ENCODE results near the gene NACC1. TPM values are rescaled to one million over a fixed set of nuclear protein-coding genes. Genes with fewer than 3 reads are reported as not detected.

NACC1 gene
- total and polyA plus RNA-seq, 2 of the 13 experiments (the other 11 are each of a cell fraction or from before 2014, with no cell fraction given): 31.8 to 42.3 TPM

DNA sequence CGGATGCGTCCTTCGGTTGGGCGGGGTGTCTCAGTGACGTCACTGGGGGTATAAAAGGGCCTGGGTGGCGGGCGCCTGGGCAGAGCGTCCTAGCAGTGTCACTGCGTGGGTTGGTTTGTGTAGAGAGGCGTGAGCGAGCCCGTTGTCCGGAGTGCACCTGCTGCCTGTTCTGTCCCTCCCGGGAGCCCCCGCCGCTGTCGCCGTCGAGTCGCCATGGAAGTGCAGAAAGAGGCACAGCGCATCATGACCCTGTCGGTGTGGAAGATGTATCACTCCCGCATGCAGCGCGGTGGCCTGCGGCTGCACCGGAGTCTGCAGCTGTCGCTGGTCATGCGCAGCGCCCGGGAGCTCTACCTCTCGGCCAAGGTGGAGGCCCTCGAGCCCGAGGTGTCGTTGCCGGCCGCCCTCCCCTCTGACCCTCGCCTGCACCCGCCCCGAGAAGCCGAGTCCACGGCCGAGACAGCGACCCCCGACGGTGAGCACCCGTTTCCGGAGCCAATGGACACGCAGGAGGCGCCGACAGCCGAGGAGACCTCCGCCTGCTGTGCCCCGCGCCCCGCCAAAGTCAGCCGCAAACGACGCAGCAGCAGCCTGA is 35.0 kb downstream of the NACC1 start (continued):
- 0 out of 2 replicates have a peak, but pooled peaks have one; percentile 67 for TF ChIP-seq MYPOP (CRISPR knock-in tag; IDR thresholded peaks at IDR 0.05)
- TF ChIP-seq ZFP91 (CRISPR knock-in tag; IDR thresholded peaks at IDR 0.05; ENCODE audit: borderline replicate concordance): peak; percentile 49; the same call in 1 of the 2 replicates
- peak; percentile 79; the same call in 1 of the 2 replicates for TF ChIP-seq ATF7-NPFF (CRISPR knock-in tag; IDR thresholded peaks at IDR 0.05; ENCODE audit: low read depth)
- TF ChIP-seq ZNF784 (CRISPR knock-in tag; IDR thresholded peaks at IDR 0.05; ENCODE audit: borderline replicate concordance): no peak
- TF ChIP-seq FOXK1 (CRISPR knock-in tag; IDR thresholded peaks at IDR 0.05; ENCODE audit: borderline replicate concordance, low read depth): peak; percentile 45; the same call in 1 of the 2 replicates
- TF ChIP-seq ATF1 (CRISPR knock-in tag; IDR thresholded peaks at IDR 0.05): peak; percentile 86; the same call in 1 of the 2 replicates
- no peak for TF ChIP-seq GZF1 (CRISPR knock-in tag; IDR thresholded peaks at IDR 0.05)
- TF ChIP-seq, protein P1, sequence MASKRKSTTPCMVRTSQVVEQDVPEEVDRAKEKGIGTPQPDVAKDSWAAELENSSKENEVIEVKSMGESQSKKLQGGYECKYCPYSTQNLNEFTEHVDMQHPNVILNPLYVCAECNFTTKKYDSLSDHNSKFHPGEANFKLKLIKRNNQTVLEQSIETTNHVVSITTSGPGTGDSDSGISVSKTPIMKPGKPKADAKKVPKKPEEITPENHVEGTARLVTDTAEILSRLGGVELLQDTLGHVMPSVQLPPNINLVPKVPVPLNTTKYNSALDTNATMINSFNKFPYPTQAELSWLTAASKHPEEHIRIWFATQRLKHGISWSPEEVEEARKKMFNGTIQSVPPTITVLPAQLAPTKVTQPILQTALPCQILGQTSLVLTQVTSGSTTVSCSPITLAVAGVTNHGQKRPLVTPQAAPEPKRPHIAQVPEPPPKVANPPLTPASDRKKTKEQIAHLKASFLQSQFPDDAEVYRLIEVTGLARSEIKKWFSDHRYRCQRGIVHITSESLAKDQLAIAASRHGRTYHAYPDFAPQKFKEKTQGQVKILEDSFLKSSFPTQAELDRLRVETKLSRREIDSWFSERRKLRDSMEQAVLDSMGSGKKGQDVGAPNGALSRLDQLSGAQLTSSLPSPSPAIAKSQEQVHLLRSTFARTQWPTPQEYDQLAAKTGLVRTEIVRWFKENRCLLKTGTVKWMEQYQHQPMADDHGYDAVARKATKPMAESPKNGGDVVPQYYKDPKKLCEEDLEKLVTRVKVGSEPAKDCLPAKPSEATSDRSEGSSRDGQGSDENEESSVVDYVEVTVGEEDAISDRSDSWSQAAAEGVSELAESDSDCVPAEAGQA (IDR thresholded peaks at IDR 0.05; ENCODE audit: low read depth): 0 out of 2 replicates have a peak, but pooled peaks have one; percentile 19
- TF ChIP-seq, protein P1 (CRISPR knock-in tag; IDR thresholded peaks at IDR 0.05; ENCODE audit: borderline replicate concordance): no peak
- peak; percentile 57 for TF ChIP-seq THRA (CRISPR knock-in tag; IDR thresholded peaks at IDR 0.05; ENCODE audit: borderline replicate concordance)
- no peak for TF ChIP-seq NONO (IDR thresholded peaks at IDR 0.05)
- peak; percentile 46; the same call in 1 of the 2 replicates for TF ChIP-seq NONO (CRISPR knock-in tag; conservative IDR thresholded peaks at IDR 0.05)
- TF ChIP-seq, protein P2, sequence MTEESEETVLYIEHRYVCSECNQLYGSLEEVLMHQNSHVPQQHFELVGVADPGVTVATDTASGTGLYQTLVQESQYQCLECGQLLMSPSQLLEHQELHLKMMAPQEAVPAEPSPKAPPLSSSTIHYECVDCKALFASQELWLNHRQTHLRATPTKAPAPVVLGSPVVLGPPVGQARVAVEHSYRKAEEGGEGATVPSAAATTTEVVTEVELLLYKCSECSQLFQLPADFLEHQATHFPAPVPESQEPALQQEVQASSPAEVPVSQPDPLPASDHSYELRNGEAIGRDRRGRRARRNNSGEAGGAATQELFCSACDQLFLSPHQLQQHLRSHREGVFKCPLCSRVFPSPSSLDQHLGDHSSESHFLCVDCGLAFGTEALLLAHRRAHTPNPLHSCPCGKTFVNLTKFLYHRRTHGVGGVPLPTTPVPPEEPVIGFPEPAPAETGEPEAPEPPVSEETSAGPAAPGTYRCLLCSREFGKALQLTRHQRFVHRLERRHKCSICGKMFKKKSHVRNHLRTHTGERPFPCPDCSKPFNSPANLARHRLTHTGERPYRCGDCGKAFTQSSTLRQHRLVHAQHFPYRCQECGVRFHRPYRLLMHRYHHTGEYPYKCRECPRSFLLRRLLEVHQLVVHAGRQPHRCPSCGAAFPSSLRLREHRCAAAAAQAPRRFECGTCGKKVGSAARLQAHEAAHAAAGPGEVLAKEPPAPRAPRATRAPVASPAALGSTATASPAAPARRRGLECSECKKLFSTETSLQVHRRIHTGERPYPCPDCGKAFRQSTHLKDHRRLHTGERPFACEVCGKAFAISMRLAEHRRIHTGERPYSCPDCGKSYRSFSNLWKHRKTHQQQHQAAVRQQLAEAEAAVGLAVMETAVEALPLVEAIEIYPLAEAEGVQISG (CRISPR knock-in tag; IDR thresholded peaks at IDR 0.05): peak; percentile 92
- no peak for TF ChIP-seq FOXC1 (CRISPR knock-in tag; IDR thresholded peaks at IDR 0.05; ENCODE audit: borderline replicate concordance)

All from HepG2 (cell line).